Fibroblast of peridontal ligament (primary cell): Measurements from ENCODE around the gene STX1A.
"Not testable (repeated sequence)": the region's sequence is repeated elsewhere in the genome, so short reads cannot be mapped to it uniquely, and the experiment has no call there.

Experiments
- DNase-seq: peaks from one replicate; pipeline ENCODE4 v3.0.0-alpha.2; 2010; ENCODE audit errors: extremely low read depth

The STX1A gene

GRCh38 chr7:73683056-73683787, 36.2 kb downstream of the STX1A start, which contains the start of the genes BUD23 and DNAJC30:
BUD23 (plus strand) TSS chr7:73683597; CDS start chr7:73683626, 29 bp downstream.
DNAJC30 (minus strand) TSS chr7:73683453; CDS start chr7:73683423, 30 bp downstream.
- peak; percentile 91 for DNase-seq

GRCh38 chr7:73682745-73683055, 36.8 kb downstream of the STX1A start:
- no peak for DNase-seq

- peak; percentile 14 for DNase-seq
Observed at GRCh38 chr7:73681031-73681430, 38.4 kb downstream of the STX1A start.

- no peak for DNase-seq
Observed at GRCh38 chr7:73680501-73680900, 39.0 kb downstream of the STX1A start.

GRCh38 chr7:73679709-73680108, 39.8 kb downstream of the STX1A start:
- no peak for DNase-seq

- DNase-seq = no peak
Observed at GRCh38 chr7:73678862-73679261, 40.6 kb downstream of the STX1A start.

GRCh38 chr7:73676062-73676461, 43.4 kb downstream of the STX1A start:
- not testable (repeated sequence) for DNase-seq

GRCh38 chr7:73674468-73675124, 44.9 kb downstream of the STX1A start:
- DNase-seq = no peak

- no peak for DNase-seq
Observed at GRCh38 chr7:73671857-73672445, 47.5 kb downstream of the STX1A start.

- no peak for DNase-seq
Observed at GRCh38 chr7:73671322-73671661, 48.2 kb downstream of the STX1A start.

- DNase-seq = no peak
Observed at GRCh38 chr7:73669858-73670385, 49.5 kb downstream of the STX1A start.

- DNase-seq = no peak
Observed at GRCh38 chr7:73669288-73669701, 50.2 kb downstream of the STX1A start.

GRCh38 chr7:73668886-73669230, 50.6 kb downstream of the STX1A start:
- DNase-seq = no peak

- DNase-seq = peak; percentile 8
Observed at GRCh38 chr7:73668103-73668885, 51.2 kb downstream of the STX1A start.

- peak; percentile 79 for DNase-seq
Observed at GRCh38 chr7:73667344-73668102, 51.9 kb downstream of the STX1A start, which contains the start of gene VPS37D. VPS37D (plus strand) TSS chr7:73667831; CDS start chr7:73667959, 128 bp downstream.

- no peak for DNase-seq
Observed at GRCh38 chr7:73663033-73663432, 56.4 kb downstream of the STX1A start.

- not testable (repeated sequence) for DNase-seq
Observed at GRCh38 chr7:73660594-73660993, 58.9 kb downstream of the STX1A start.

- no peak for DNase-seq
Observed at GRCh38 chr7:73659983-73660382, 59.5 kb downstream of the STX1A start.

GRCh38 chr7:73655309-73655708, 64.2 kb downstream of the STX1A start:
- not testable (repeated sequence) for DNase-seq

GRCh38 chr7:73652541-73652949, 66.9 kb downstream of the STX1A start:
- DNase-seq = no peak

GRCh38 chr7:73650524-73650923, 68.9 kb downstream of the STX1A start:
- no peak for DNase-seq
